HEK293 (cell line): Measurements from ENCODE around the gene RNASEH2C.

Source experiments
- CTCF ChIA-PET: fragments of 350-600 bp; formaldehyde crosslinking; extraction: SDS; loops from one replicate; lab custom pipeline; 2021; ENCODE audit warnings: antibody characterized with exemption; lab: Yijun Ruan, JAX
- POLR2A ChIA-PET: fragments of 300-600 bp; formaldehyde crosslinking; extraction: SDS; loops from one replicate; lab custom pipeline; 2020; ENCODE audit warnings: antibody characterized with exemption, inconsistent platforms; lab: Yijun Ruan, JAX
- H3K27ac ChIP-seq: fragments of 200-500 bp; sonication (Bioruptor generic); 2 replicates; pipeline ENCODE4 v1.5.1; 2014; ENCODE audit warnings: low read depth, low read length, control low read depth, inconsistent platforms; ENCODE audit errors: extremely low read depth
- H3K36me3 ChIP-seq, 2 experiments: fragments of 200-500 bp in 1 of 2; sonication (Bioruptor generic) in 1 of 2; 1 replicate in 1 of 2; 2 replicates in 1 of 2; pipeline ENCODE4 v1.5.1; 2014 to 2017; ENCODE audit warnings: inconsistent platforms in 2 of 2, low read length in 2 of 2; ENCODE audit not compliant: control insufficient read depth in 2 of 2, insufficient read depth in 1 of 2
- H3K4me1 ChIP-seq: fragments of 200-500 bp; sonication (Bioruptor generic); 2 replicates; pipeline ENCODE4 v1.5.1; 2014; ENCODE audit warnings: mild to moderate bottlenecking, low read length, inconsistent platforms; ENCODE audit not compliant: control insufficient read depth, insufficient read depth
- H3K4me3 ChIP-seq: 2 replicates; pipeline ENCODE4 v1.5.1; 2011; ENCODE audit warnings: low read depth, mild to moderate bottlenecking, control low read depth, low read length, moderate library complexity
- H3K9me3 ChIP-seq: fragments of 200-500 bp; sonication (Bioruptor generic); 2 replicates; pipeline ENCODE4 v1.5.1; 2014; ENCODE audit warnings: low read depth, low read length, inconsistent platforms; ENCODE audit not compliant: control insufficient read depth, insufficient read depth
- BCL11A ChIP-seq: fragments of 450-650 bp; formaldehyde crosslinking; IDR thresholded peaks from 2 replicates; pipeline ENCODE4 v1.5.1; 2016; ENCODE audit warnings: low read depth, missing biosample characterization, missing genetic modification characterization
- HOXC10 ChIP-seq: sonication (generic); formaldehyde crosslinking; IDR thresholded peaks from 2 replicates; pipeline ENCODE4 v1.8.1; 2023; ENCODE audit warnings: mild to moderate bottlenecking, missing genetic modification reagents
- KLF1 ChIP-seq: fragments of 450-650 bp; formaldehyde crosslinking; IDR thresholded peaks from 2 replicates; pipeline ENCODE4 v1.5.1; 2016; ENCODE audit warnings: missing biosample characterization, missing genetic modification characterization
- KLF9 ChIP-seq: fragments of 450-650 bp; formaldehyde crosslinking; IDR thresholded peaks from 2 replicates; pipeline ENCODE4 v1.5.1; 2016; ENCODE audit warnings: missing biosample characterization, missing genetic modification characterization, low read depth
- MEIS1 ChIP-seq: sonication (generic); formaldehyde crosslinking; IDR thresholded peaks from 2 replicates; pipeline ENCODE4 v1.8.1; 2022; ENCODE audit warnings: missing genetic modification reagents, mild to moderate bottlenecking, borderline replicate concordance
- ZBTB1 ChIP-seq: fragments of 450-650 bp; formaldehyde crosslinking; IDR thresholded peaks from 2 replicates; pipeline ENCODE4 v1.5.1; 2016; ENCODE audit warnings: missing biosample characterization, missing genetic modification characterization
- ZBTB20 ChIP-seq: fragments of 450-650 bp; formaldehyde crosslinking; IDR thresholded peaks from 2 replicates; pipeline ENCODE4 v1.5.1; 2016; ENCODE audit warnings: missing biosample characterization, missing genetic modification characterization
- ZBTB8A ChIP-seq: fragments of 450-650 bp; formaldehyde crosslinking; IDR thresholded peaks from 2 replicates; pipeline ENCODE4 v1.5.1; 2016; ENCODE audit warnings: missing biosample characterization, missing genetic modification characterization
- ZFHX2 ChIP-seq: fragments of 450-650 bp; formaldehyde crosslinking; conservative IDR thresholded peaks from 2 replicates; pipeline ENCODE4 v1.5.1; 2016; ENCODE audit warnings: missing biosample characterization, missing genetic modification characterization
- ZFP41 ChIP-seq: fragments of 450-650 bp; formaldehyde crosslinking; IDR thresholded peaks from 2 replicates; pipeline ENCODE4 v1.5.1; 2016; ENCODE audit warnings: missing biosample characterization, missing genetic modification characterization, borderline replicate concordance
- ZNF214 ChIP-seq: fragments of 450-650 bp; formaldehyde crosslinking; IDR thresholded peaks from 2 replicates; pipeline ENCODE4 v1.5.1; 2017; ENCODE audit warnings: missing biosample characterization, mild to moderate bottlenecking, missing genetic modification characterization, borderline replicate concordance
- ZNF23 ChIP-seq: fragments of 450-650 bp; formaldehyde crosslinking; IDR thresholded peaks from 2 replicates; pipeline ENCODE4 v1.5.1; 2016; ENCODE audit warnings: missing biosample characterization, missing genetic modification characterization, borderline replicate concordance
- ZNF341 ChIP-seq: fragments of 450-650 bp; formaldehyde crosslinking; IDR thresholded peaks from 2 replicates; pipeline ENCODE4; 2016; ENCODE audit warnings: low read depth, missing biosample characterization, missing genetic modification characterization
- ZNF354C ChIP-seq: fragments of 450-650 bp; formaldehyde crosslinking; IDR thresholded peaks from 2 replicates; pipeline ENCODE4 v1.5.1; 2016; ENCODE audit warnings: missing biosample characterization, missing genetic modification characterization, low read depth, borderline replicate concordance
- ZNF366 ChIP-seq: fragments of 450-650 bp; formaldehyde crosslinking; conservative IDR thresholded peaks from 2 replicates; pipeline ENCODE4 v1.5.1; 2016; ENCODE audit warnings: missing biosample characterization, missing genetic modification characterization
- ZNF426 ChIP-seq: fragments of 450-650 bp; formaldehyde crosslinking; IDR thresholded peaks from 2 replicates; pipeline ENCODE4 v1.5.1; 2017; ENCODE audit warnings: missing biosample characterization, missing genetic modification characterization, mild to moderate bottlenecking, inconsistent platforms, moderate library complexity
- ZNF501 ChIP-seq: fragments of 450-650 bp; formaldehyde crosslinking; IDR thresholded peaks from 2 replicates; pipeline ENCODE4 v1.5.1; 2016; ENCODE audit warnings: missing biosample characterization, missing genetic modification characterization
- ZNF521 ChIP-seq: fragments of 450-650 bp; formaldehyde crosslinking; IDR thresholded peaks from 2 replicates; pipeline ENCODE4 v1.5.1; 2017; ENCODE audit warnings: missing biosample characterization, mild to moderate bottlenecking, missing genetic modification characterization
- ZNF610 ChIP-seq: fragments of 450-650 bp; formaldehyde crosslinking; IDR thresholded peaks from 2 replicates; pipeline ENCODE4 v1.5.1; 2016; ENCODE audit warnings: missing biosample characterization, missing genetic modification characterization, borderline replicate concordance
- ZSCAN23 ChIP-seq: fragments of 450-650 bp; formaldehyde crosslinking; IDR thresholded peaks from 2 replicates; pipeline ENCODE4 v1.5.1; 2016; ENCODE audit warnings: missing biosample characterization, missing genetic modification characterization
- TF ChIP-seq, protein P1 (sequence below): fragments of 450-650 bp; formaldehyde crosslinking; IDR thresholded peaks from 2 replicates; pipeline ENCODE4 v1.5.1; 2016; ENCODE audit warnings: missing biosample characterization, missing genetic modification characterization
- TF ChIP-seq, protein P2 (sequence below): fragments of 450-650 bp; formaldehyde crosslinking; IDR thresholded peaks from 2 replicates; pipeline ENCODE4 v1.5.1; 2016; ENCODE audit warnings: missing biosample characterization, missing genetic modification characterization
- TF ChIP-seq, protein P3 (sequence below): fragments of 450-650 bp; formaldehyde crosslinking; IDR thresholded peaks from 2 replicates; pipeline ENCODE4 v1.5.1; 2016; ENCODE audit warnings: missing biosample characterization, missing genetic modification characterization
- TF ChIP-seq, protein P4 (sequence below): fragments of 450-650 bp; formaldehyde crosslinking; IDR thresholded peaks from 2 replicates; pipeline ENCODE4 v1.5.1; 2016; ENCODE audit warnings: missing biosample characterization, missing genetic modification characterization
- TF ChIP-seq, protein P5 (sequence below): fragments of 450-650 bp; formaldehyde crosslinking; IDR thresholded peaks from 2 replicates; pipeline ENCODE4 v1.5.1; 2016; ENCODE audit warnings: missing biosample characterization, missing genetic modification characterization
- TF ChIP-seq, protein P6 (sequence below): fragments of 450-650 bp; formaldehyde crosslinking; IDR thresholded peaks from 2 replicates; pipeline ENCODE4 v1.5.1; 2016; ENCODE audit warnings: missing biosample characterization, missing genetic modification characterization

Gene RNASEH2C

DNA sequence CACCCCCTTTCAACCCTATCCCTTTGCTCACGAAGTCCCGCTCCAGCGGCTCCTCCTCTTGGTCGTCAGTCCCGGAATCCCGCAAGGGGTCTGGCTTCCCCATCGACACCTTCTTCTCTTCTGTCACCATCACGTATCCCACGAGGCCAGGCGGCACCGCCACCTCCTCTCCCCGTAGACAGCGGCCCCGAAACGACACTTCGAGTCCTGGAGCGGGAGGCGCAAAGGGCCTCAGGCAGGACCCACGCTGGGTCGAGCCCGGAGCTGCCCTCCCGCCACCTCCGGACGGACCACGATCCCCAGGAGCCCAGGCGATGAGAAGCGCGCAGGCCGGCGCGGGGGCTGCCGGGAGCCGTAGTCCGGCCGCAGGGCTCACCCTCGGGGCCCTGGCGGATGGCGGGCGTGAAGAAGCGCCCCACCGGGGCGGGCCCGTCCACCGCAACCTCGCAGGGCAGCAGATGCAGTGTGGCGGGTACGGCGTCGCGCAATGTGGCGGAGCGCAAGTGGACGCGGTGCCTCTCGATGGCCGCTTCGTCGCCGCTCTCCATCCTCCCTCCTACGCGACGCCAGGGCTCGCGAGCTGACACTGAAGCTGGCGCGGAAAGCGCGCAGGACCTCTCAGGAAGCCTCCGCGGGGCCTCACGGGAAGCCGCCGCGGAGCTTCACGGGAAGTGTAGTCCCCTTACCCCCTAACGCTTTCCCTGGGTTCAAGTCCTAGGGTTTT is at the start of gene RNASEH2C:
Gene RNASEH2C (minus strand): TSS at position 588 of the 724 bp plus-strand sequence. CDS start 40 bp downstream, at position 548.
- no peaks in the 10 kb centered on the region for H3K4me1 ChIP-seq
- peak within 1 kb of the TSS; percentile 76 for H3K27ac ChIP-seq
- ChIA-PET CTCF (interaction anchor here (0.6 to 2.2 kb wide), 10 partner anchors 8 to 302 kb away, joined by 3 to 17 read pairs (median 4); partner anchors contain the start of genes FIBP and KAT5), POLR2A (interaction anchor here (0.6 to 2.5 kb wide), 35 partner anchors 8 to 568 kb away, joined by 3 to 55 read pairs (median 4); partner anchors contain the start of genes AP5B1, CCDC85B, CFL1 and FAM89B)
- peaks cover 0 to 47% of the 10 kb centered on the region in 2 experiments; a peak in 2 of 3 replicates for H3K36me3 ChIP-seq
- no peaks in the 10 kb centered on the region for H3K9me3 ChIP-seq
- peak within 1 kb of the TSS; percentile 90 for H3K4me3 ChIP-seq
- TF ChIP-seq KLF9 (tag by site-specific recombination) (0 out of 2 replicates have a peak, but pooled peaks have one; percentile 46), ZNF426 (tag by site-specific recombination) (no peak), ZFHX2 (tag by site-specific recombination) (peak; percentile 86), MEIS1 (CRISPR knock-in tag) (no peak), ZBTB20 (tag by site-specific recombination) (peak; percentile 89), ZNF354C (no peak), ZSCAN23 (tag by site-specific recombination) (no peak), ZBTB8A (tag by site-specific recombination) (peak; percentile 79), ZNF23 (tag by site-specific recombination) (no peak), ZNF341 (tag by site-specific recombination) (no peak), ZNF366 (tag by site-specific recombination) (0 out of 2 replicates have a peak, but pooled peaks have one; percentile 14), ZNF214 (no peak), ZBTB1 (tag by site-specific recombination) (no peak), KLF1 (tag by site-specific recombination) (peak; percentile 29; the same call in 1 of the 2 replicates), ZNF501 (peak; percentile 78; the same call in 1 of the 2 replicates), HOXC10 (CRISPR knock-in tag) (0 out of 2 replicates have a peak, but pooled peaks have one; percentile 31), BCL11A (tag by site-specific recombination) (no peak), ZNF521 (tag by site-specific recombination) (no peak), ZNF610 (tag by site-specific recombination) (peak; percentile 95), ZFP41 (tag by site-specific recombination) (no peak)
- TF ChIP-seq, protein P1, sequence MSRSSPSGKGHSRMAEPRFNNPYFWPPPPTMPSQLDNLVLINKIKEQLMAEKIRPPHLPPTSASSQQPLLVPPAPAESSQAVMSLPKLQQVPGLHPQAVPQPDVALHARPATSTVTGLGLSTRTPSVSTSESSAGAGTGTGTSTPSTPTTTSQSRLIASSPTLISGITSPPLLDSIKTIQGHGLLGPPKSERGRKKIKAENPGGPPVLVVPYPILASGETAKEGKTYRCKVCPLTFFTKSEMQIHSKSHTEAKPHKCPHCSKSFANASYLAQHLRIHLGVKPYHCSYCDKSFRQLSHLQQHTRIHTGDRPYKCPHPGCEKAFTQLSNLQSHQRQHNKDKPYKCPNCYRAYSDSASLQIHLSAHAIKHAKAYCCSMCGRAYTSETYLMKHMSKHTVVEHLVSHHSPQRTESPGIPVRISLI (tag by site-specific recombination): no peak
- TF ChIP-seq, protein P2, sequence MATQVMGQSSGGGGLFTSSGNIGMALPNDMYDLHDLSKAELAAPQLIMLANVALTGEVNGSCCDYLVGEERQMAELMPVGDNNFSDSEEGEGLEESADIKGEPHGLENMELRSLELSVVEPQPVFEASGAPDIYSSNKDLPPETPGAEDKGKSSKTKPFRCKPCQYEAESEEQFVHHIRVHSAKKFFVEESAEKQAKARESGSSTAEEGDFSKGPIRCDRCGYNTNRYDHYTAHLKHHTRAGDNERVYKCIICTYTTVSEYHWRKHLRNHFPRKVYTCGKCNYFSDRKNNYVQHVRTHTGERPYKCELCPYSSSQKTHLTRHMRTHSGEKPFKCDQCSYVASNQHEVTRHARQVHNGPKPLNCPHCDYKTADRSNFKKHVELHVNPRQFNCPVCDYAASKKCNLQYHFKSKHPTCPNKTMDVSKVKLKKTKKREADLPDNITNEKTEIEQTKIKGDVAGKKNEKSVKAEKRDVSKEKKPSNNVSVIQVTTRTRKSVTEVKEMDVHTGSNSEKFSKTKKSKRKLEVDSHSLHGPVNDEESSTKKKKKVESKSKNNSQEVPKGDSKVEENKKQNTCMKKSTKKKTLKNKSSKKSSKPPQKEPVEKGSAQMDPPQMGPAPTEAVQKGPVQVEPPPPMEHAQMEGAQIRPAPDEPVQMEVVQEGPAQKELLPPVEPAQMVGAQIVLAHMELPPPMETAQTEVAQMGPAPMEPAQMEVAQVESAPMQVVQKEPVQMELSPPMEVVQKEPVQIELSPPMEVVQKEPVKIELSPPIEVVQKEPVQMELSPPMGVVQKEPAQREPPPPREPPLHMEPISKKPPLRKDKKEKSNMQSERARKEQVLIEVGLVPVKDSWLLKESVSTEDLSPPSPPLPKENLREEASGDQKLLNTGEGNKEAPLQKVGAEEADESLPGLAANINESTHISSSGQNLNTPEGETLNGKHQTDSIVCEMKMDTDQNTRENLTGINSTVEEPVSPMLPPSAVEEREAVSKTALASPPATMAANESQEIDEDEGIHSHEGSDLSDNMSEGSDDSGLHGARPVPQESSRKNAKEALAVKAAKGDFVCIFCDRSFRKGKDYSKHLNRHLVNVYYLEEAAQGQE (tag by site-specific recombination): peak; percentile 33; the same call in 1 of the 2 replicates
- TF ChIP-seq, protein P3, sequence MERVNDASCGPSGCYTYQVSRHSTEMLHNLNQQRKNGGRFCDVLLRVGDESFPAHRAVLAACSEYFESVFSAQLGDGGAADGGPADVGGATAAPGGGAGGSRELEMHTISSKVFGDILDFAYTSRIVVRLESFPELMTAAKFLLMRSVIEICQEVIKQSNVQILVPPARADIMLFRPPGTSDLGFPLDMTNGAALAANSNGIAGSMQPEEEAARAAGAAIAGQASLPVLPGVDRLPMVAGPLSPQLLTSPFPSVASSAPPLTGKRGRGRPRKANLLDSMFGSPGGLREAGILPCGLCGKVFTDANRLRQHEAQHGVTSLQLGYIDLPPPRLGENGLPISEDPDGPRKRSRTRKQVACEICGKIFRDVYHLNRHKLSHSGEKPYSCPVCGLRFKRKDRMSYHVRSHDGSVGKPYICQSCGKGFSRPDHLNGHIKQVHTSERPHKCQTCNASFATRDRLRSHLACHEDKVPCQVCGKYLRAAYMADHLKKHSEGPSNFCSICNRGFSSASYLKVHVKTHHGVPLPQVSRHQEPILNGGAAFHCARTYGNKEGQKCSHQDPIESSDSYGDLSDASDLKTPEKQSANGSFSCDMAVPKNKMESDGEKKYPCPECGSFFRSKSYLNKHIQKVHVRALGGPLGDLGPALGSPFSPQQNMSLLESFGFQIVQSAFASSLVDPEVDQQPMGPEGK: peak; percentile 24; the same call in 1 of the 2 replicates
- TF ChIP-seq, protein P4, sequence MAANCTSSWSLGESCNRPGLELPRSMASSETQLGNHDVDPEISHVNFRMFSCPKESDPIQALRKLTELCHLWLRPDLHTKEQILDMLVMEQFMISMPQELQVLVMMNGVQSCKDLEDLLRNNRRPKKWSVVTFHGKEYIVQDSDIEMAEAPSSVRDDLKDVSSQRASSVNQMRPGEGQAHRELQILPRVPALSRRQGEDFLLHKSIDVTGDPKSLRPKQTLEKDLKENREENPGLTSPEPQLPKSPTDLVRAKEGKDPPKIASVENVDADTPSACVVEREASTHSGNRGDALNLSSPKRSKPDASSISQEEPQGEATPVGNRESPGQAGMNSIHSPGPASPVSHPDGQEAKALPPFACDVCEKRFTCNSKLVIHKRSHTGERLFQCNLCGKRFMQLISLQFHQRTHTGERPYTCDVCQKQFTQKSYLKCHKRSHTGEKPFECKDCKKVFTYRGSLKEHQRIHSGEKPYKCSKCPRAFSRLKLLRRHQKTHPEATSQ (tag by site-specific recombination): peak; percentile 72; the same call in 1 of the 2 replicates
- TF ChIP-seq, protein P5, sequence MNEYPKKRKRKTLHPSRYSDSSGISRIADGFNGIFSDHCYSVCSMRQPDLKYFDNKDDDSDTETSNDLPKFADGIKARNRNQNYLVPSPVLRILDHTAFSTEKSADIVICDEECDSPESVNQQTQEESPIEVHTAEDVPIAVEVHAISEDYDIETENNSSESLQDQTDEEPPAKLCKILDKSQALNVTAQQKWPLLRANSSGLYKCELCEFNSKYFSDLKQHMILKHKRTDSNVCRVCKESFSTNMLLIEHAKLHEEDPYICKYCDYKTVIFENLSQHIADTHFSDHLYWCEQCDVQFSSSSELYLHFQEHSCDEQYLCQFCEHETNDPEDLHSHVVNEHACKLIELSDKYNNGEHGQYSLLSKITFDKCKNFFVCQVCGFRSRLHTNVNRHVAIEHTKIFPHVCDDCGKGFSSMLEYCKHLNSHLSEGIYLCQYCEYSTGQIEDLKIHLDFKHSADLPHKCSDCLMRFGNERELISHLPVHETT (tag by site-specific recombination): no peak
- TF ChIP-seq, protein P6, sequence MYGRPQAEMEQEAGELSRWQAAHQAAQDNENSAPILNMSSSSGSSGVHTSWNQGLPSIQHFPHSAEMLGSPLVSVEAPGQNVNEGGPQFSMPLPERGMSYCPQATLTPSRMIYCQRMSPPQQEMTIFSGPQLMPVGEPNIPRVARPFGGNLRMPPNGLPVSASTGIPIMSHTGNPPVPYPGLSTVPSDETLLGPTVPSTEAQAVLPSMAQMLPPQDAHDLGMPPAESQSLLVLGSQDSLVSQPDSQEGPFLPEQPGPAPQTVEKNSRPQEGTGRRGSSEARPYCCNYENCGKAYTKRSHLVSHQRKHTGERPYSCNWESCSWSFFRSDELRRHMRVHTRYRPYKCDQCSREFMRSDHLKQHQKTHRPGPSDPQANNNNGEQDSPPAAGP: peak; percentile 67
